TTC549 (cell line): Measurements from ENCODE around the gene SIRPA.

Source experiments
- FAIRE-seq: peaks from 2 replicates; lab custom pipeline; 2012; peaks lifted over from hg19 to GRCh38; lab: Jason Lieb, UNC

The SIRPA gene

DNA sequence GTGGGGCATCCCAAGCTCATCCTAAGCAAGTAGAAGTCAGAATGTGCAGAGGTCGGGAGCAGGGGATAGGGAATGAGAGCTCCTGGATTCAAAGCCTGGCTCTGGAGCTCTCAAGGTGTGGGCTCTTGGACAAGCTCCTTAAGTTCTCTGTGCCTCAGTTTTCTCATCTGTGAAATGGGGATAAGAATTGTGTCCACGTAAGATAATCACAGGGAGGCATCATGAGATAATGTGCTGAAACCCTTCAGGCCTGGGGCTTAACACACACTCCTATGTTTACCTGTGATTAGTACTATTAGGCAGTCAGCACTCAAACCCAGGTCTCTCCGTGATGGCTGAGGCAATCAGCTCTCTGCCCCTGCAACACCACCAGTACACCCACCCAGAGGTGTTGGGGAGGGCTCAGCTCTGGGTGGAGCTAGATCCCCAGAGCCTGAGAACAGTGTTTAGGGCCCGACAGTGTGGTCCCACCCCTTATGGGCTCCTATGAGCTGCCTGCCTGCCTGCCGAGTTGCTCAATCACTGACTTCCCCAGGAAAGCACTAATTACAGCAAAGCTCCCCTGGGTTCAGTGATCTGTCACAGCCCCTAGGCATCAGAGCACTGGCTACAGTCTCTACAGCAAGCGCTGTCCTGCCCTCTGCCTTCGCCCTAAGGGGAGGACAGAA lies 6.3 kb upstream of the SIRPA start:
- no peak for FAIRE-seq

DNA sequence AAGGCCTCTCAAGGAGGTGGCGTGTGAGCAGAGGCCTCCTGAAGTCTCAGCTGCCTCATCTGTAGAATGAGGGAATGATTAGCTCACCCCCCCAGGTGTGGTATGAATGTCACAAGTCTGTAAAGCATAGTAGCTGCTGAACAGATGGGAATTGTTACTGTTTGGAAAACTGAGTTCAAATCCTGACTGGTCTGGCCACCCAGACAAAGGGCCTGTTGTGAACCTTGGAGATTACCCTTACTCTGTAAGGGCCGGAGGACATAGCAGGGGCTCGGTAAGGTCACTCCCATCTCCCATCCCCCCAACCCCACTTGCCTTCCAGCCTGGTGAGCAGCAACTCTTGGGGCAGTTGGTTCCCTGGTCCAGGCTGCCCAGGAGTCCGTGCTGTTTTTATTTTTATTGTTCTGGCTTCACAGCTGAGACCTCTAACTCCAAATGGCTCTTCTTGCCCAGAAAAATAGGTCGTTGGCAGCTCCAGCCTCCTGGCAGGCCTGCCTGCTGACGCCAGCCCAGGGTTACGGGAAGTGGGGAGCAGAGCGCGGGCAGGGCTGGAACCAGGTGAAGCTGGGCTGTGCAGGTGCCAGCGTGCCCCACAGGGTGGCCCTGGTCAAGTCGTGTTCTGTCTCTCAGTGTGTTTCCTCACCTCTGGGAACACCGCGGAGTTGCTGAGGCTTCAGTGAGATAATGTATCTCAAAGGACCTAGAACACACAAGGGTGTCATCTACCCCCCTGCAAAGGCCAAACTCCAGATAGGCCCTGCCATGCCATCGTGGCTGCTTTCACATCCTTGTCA lies 4.5 kb upstream of the SIRPA start:
- FAIRE-seq = no peak

GRCh38 chr20:1891263-1892118 lies 3.7 kb upstream of the SIRPA start:
- no peak for FAIRE-seq

GRCh38 chr20:1892119-1892385 lies 3.2 kb upstream of the SIRPA start:
- FAIRE-seq = no peak

DNA sequence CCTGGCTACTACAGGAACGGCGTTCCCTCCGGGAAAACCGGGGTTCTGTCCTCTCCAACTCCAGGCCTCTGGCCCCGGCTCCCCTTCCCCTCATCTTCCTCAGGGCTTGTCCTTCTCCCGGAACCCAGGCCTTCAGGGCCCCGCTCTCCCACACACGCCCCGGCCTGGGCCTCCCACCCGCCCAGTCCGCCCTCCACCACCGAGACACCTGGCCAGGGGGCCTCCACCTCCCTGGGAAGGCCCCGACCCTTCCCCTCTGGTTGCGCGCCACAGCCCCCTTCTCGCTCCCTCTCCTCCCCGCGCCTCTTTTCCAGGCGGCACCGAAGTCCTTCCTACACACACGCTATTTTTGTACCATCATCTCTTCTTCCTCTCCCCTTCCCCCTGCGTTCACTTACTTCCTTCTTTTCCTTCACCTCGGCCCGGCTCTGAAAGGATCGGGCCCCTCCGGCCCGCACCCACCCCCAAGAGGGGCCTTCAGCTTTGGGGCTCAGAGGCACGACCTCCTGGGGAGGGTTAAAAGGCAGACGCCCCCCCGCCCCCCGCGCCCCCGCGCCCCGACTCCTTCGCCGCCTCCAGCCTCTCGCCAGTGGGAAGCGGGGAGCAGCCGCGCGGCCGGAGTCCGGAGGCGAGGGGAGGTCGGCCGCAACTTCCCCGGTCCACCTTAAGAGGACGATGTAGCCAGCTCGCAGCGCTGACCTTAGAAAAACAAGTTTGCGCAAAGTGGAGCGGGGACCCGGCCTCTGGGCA lies 1.3 kb upstream of the SIRPA start:
- FAIRE-seq = no peak

DNA sequence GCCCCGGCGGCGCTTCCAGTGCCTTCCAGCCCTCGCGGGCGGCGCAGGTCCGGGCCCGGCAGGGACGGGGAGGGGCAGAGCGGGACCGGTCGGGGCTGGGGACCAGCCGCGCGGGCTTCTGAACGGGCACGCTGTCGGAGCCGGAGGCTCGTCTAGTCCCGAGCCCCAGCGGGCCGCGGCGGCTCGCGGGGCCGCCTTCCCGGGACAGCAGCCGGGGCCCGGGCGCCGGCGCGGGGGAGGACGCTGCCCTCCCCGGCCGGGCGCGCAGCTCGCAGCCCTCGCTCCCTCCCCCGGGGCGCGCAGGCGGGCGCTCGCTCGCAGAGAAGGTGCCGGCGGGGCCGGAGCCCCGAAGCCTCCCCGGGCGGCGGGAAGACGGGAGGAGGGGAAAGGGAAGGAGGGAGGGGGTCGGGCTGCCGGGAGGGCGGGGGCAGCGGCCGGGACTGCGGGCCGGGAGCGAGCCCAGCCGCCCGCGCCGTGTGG lies 696 bp upstream of the SIRPA start:
- FAIRE-seq = no peak

GRCh38 chr20:1895674-1896483 lies 672 bp downstream of the SIRPA start:
- no peak for FAIRE-seq

GRCh38 chr20:1896484-1897258 lies 1.5 kb downstream of the SIRPA start:
- no peak for FAIRE-seq

DNA sequence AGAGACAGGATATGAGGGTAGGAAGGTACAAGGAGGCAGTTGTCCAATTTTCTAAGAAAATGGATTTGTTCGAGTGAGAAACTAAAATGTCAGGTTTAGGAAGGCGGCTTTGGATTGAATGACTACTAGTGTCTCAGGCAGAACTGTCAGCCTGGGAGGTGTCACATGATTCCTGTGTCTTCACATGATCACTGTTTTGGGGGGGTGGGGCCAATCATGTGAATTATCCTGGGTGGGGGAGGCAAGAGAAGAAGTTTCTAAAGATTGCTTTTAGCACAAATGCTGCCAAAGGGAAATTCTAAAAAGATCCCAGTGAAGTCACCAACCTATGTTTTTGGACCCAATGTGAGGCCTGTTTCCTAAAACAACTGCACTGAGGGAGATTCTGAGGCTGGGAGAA lies 2.3 kb downstream of the SIRPA start:
- FAIRE-seq = no peak

- no peak for FAIRE-seq
Measured at GRCh38 chr20:1897965-1898464, 2.8 kb downstream of the SIRPA start.

DNA sequence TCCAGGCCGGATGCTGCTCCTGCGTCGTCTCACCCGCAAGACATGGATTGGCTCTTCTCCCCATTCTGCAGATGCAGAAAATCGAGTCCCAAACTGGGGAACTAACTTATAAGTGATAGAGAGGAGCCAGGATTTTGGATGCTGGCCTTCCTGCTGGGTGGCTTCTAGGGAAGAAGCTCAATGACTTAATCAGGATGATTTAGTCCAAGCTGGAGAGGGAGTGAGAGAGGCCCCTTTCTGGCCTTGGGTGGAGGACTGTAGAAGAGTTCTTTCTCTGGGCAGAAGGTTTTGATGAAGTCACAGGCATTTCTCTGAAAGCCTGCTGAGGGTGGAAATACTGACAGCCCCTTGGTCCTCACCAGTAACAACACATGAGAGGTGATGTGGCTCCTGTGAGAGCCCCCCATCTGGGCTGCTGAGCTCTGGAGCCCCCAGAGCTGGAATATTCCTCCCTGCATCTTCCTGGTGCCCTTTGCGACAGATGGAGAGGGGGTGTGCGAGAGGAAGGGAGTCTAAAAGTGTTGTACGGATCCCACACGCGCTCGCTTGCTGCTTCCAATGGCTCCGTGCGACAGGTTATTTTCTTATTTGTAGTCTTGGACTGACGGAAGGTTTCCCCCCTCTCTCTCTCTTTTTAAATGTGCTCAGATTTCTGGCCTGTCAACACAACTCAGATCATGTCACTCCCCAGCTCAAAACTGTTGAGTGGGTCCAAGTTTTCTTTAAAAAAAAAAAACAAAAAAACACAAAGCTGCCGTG lies 3.5 kb downstream of the SIRPA start:
- no peak for FAIRE-seq

DNA sequence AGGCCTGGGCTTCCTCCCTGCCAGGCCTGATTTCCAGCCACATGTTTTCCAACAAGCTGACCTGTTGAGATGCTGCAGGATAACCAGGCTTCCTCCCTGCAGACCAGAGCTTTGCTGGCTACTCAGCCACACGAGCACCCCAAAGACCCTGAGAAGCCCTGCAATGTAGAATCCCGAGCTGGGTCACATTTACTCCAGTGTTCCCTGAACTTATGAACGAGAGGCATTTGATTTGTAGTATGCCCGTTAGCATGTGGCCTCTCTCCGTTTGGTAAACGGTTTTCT lies 4.0 kb downstream of the SIRPA start:
- no peak for FAIRE-seq

DNA sequence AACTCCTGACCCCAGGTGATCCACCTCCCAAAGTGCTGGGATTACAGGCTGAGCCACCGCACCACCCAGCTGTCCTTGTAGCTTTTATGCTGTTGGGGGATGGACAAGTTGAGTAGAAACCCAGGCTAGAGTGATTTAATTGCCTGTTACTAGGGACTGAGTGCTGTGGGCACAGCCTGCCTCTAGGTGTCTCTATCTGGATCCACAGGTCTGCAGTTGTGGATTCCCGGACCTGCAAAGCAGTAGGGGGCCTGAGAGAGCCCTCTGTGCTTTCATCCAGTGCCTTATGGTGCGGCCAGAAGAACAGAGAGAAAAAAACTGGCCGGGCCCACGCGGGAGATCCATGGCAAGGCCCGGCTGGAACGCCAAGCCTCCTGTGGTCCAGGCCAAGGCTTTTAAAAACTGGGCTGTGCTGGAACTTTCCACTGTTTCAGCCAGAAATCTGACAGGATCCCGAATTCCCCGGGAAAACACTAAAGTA lies 5.2 kb downstream of the SIRPA start:
- no peak for FAIRE-seq

GRCh38 chr20:1901704-1902103 lies 6.5 kb downstream of the SIRPA start:
- FAIRE-seq = no peak

GRCh38 chr20:1902188-1902587 lies 7.0 kb downstream of the SIRPA start:
- no peak for FAIRE-seq

DNA sequence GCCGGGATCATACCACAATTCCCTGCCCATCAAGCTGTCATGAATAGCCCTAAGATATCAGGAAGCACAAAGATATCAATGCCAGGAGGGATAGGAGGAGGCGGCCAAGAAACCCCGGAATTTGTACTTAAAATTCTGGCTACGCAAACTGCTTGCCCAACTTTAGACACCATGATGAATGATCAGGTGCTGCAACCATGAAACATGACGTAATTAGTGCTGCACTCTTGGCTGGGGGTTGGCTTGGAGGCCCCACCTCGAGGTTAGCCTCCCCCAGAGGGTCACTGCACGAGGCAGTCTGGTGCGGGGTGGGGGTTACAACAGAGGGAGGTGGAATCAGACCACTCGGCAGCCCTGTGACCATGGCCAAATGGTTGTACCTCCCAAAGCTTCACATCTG lies 8.9 kb downstream of the SIRPA start:
- FAIRE-seq = no peak

DNA sequence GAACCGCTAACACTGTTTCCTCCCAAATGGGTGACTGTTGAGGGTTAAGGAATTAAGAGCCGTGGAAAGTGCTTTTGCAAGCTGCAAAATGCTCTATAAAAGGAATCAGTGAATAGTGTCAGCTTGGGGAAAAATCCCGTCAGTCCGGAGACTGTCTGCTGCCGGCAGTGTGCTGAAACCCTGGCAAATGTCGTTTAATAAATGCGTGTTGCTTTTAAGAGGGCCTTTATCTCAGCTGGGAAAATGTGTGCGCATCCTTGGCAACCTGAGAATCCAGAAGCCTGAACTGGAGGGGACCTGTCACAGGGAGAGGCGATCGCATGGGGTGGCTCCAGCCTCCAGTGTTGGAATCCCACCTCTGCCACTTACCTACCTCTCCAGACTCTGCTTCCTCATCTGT lies 9.8 kb downstream of the SIRPA start:
- FAIRE-seq = no peak

- no peak for FAIRE-seq
Measured at GRCh38 chr20:1905693-1906092, 10.5 kb downstream of the SIRPA start.

DNA sequence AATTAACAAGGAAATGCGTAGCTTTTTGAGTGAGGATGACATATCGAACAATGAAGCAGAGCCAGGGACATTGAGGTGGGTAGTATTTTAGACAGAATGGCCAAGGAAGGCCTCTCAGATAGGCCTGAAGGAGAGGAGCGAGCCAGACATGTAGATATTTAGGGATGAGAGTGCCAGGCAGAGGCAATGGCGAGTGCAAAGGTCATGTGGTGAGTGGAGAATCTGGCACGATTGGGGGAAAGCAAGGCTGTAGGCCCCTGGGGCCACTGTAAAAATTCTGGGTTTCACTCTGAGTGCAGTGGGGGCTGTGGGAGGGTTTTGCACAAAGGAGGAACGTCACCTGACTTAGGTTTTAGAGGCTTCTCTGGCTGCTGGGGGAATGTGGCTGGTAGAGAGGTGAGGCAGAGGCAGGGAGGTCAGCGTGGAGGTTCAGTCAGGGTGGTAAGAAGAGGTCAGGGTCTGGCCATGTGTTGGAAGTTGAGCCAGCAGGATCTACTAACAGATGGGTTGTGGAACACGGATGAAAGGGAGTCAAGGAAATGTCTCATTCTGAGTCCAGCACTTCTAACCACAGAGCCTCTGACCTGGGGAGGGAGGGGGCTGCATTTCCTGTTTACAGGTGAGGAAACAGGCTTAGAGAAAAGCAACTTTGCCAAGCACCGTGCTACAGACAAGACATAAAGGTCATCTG lies 11.3 kb downstream of the SIRPA start:
- no peak for FAIRE-seq
